IMR-90 (cell line): ENCODE results near the gene STX16. TPM values are rescaled to one million over a fixed set of nuclear protein-coding genes. Genes with fewer than 3 reads are reported as not detected.

ENCODE experiments used
- ATAC-seq: fragments of 200-7000 bp; cut with Tn5 transposase; 2 replicates; pipeline ENCODE4 v1.9.1; 2020; ENCODE audit warnings: low read depth, mild to moderate bottlenecking, moderate library complexity
- BruUV-seq: library from RNA; stranded (reverse); fragments of 400-500 nt; replicated peaks from 2 replicates; lab custom pipeline; 2021; lab: Mats Ljungman, UMichigan
- CTCF ChIA-PET: fragments of 300-600 bp; formaldehyde crosslinking; extraction: SDS; loops from one replicate; lab custom pipeline; 2021; ENCODE audit warnings: antibody characterized with exemption; lab: Yijun Ruan, JAX
- POLR2A ChIA-PET: fragments of 300-600 bp; sonication (Branson Sonifier 250); formaldehyde crosslinking; loops from one replicate; lab custom pipeline; 2022; ENCODE audit warnings: antibody characterized with exemption; ENCODE audit not compliant: unreplicated experiment; lab: Charles Lee
- DNase-seq: peaks from one replicate; pipeline ENCODE4 v3.0.0; 2013
- H2AFZ ChIP-seq: replicated peaks from 2 replicates; pipeline ENCODE3; 2013; ENCODE audit warnings: low read length, mild to moderate bottlenecking; ENCODE audit not compliant: poor library complexity
- H2AK5ac ChIP-seq: 2 replicates; pipeline ENCODE4 v1.6.1; 2013; ENCODE audit warnings: low read depth, low read length, inconsistent platforms
- H2AK9ac ChIP-seq: replicated peaks from 2 replicates; pipeline ENCODE3; 2013; ENCODE audit warnings: mild to moderate bottlenecking, low read depth, low read length, moderate library complexity; ENCODE audit not compliant: poor library complexity
- H2BK120ac ChIP-seq: 2 replicates; pipeline ENCODE4 v1.6.1; 2013; ENCODE audit warnings: low read depth, low read length, inconsistent platforms
- H2BK15ac ChIP-seq: 3 replicates; pipeline ENCODE4 v1.6.1; 2013; ENCODE audit warnings: low read depth, low read length, inconsistent platforms
- H2BK20ac ChIP-seq: 2 replicates; pipeline ENCODE4 v1.6.1; 2013; ENCODE audit warnings: low read depth, mild to moderate bottlenecking, inconsistent platforms, low read length, moderate library complexity
- H2BK5ac ChIP-seq: 2 replicates; pipeline ENCODE4 v1.6.1; 2013; ENCODE audit warnings: mild to moderate bottlenecking, low read depth, low read length, inconsistent platforms; ENCODE audit not compliant: poor library complexity, severe bottlenecking
- H3K14ac ChIP-seq: replicated peaks from 2 replicates; pipeline ENCODE4 v1.6.1; 2013; ENCODE audit warnings: low read depth, low read length, inconsistent platforms
- H3K18ac ChIP-seq: 2 replicates; pipeline ENCODE4 v1.6.1; 2013; ENCODE audit warnings: low read depth, low read length, control low read depth
- H3K23ac ChIP-seq: 2 replicates; pipeline ENCODE4 v1.6.1; 2013; ENCODE audit warnings: low read depth, low read length, inconsistent platforms
- H3K27ac ChIP-seq: 2 replicates; pipeline ENCODE4 v1.5.1; 2013; ENCODE audit warnings: mild to moderate bottlenecking, control low read depth, low read length; ENCODE audit not compliant: insufficient read depth
- H3K27me3 ChIP-seq: 2 replicates; pipeline ENCODE4 v1.6.1; 2013; ENCODE audit warnings: low read length; ENCODE audit not compliant: control insufficient read depth, insufficient read depth
- H3K36me3 ChIP-seq: 2 replicates; pipeline ENCODE4 v1.6.1; 2013; ENCODE audit warnings: low read length, mixed read lengths; ENCODE audit not compliant: control insufficient read depth, insufficient read depth
- H3K4ac ChIP-seq: 2 replicates; pipeline ENCODE4 v1.6.1; 2013; ENCODE audit warnings: low read depth, low read length, inconsistent platforms
- H3K4me1 ChIP-seq: 2 replicates; pipeline ENCODE4 v1.6.1; 2013; ENCODE audit warnings: low read length, mixed read lengths; ENCODE audit not compliant: control insufficient read depth, insufficient read depth
- H3K4me2 ChIP-seq: 2 replicates; pipeline ENCODE4 v1.6.1; 2013; ENCODE audit warnings: low read depth, mild to moderate bottlenecking, control low read depth, low read length, moderate library complexity
- H3K4me3 ChIP-seq: 2 replicates; pipeline ENCODE4 v1.5.1; 2013; ENCODE audit warnings: low read depth, mild to moderate bottlenecking, control low read depth, low read length, moderate library complexity; ENCODE audit not compliant: insufficient read depth
- H3K56ac ChIP-seq: 2 replicates; pipeline ENCODE4 v1.6.1; 2013; ENCODE audit warnings: low read length, inconsistent platforms; ENCODE audit not compliant: insufficient read depth; ENCODE audit errors: extremely low read depth
- H3K79me1 ChIP-seq, 2 experiments: 2 replicates each; pipeline ENCODE4 v1.6.1; 2013; ENCODE audit warnings: low read length in 2 of 2, inconsistent platforms in 1 of 2, low read depth in 1 of 2
- H3K9ac ChIP-seq: 2 replicates; pipeline ENCODE4 v1.6.1; 2013; ENCODE audit warnings: low read depth, low read length, control low read depth
- H3K9me1 ChIP-seq: 2 replicates; pipeline ENCODE4 v1.6.1; 2013; ENCODE audit warnings: low read length, inconsistent platforms; ENCODE audit not compliant: insufficient read depth
- H3K9me3 ChIP-seq: 2 replicates; pipeline ENCODE4 v1.6.1; 2013; ENCODE audit warnings: low read length; ENCODE audit not compliant: control insufficient read depth, insufficient read depth
- H4K20me1 ChIP-seq: 2 replicates; pipeline ENCODE4 v1.6.1; 2013; ENCODE audit warnings: low read length, inconsistent platforms; ENCODE audit not compliant: insufficient read depth
- H4K5ac ChIP-seq: 2 replicates; pipeline ENCODE4 v1.6.1; 2013; ENCODE audit warnings: mild to moderate bottlenecking, low read depth, low read length, control low read depth
- H4K8ac ChIP-seq, 2 experiments: 2 replicates each; pipeline ENCODE4 v1.6.1; 2013; ENCODE audit warnings: low read depth in 2 of 2, low read length in 2 of 2, control low read depth in 1 of 2, inconsistent platforms in 1 of 2
- H4K91ac ChIP-seq: 2 replicates; pipeline ENCODE4 v1.6.1; 2013; ENCODE audit warnings: low read depth, low read length, inconsistent platforms; ENCODE audit not compliant: insufficient read depth
- BHLHE40 ChIP-seq: fragments of 150-350 bp; IDR thresholded peaks from 2 replicates; pipeline ENCODE4 v1.6.1; 2016; ENCODE audit warnings: mild to moderate bottlenecking, low read depth, low read length
- CHD1 ChIP-seq: IDR thresholded peaks from 2 replicates; pipeline ENCODE4 v1.6.1; 2012; ENCODE audit warnings: low read depth, low read length, improper control_type of control experiment
- CTCF ChIP-seq: conservative IDR thresholded peaks from 2 replicates; pipeline ENCODE4 v1.5.1; 2012; ENCODE audit warnings: mild to moderate bottlenecking, low read depth, low read length, improper control_type of control experiment
- FOS ChIP-seq: fragments of 150-350 bp; IDR thresholded peaks from 2 replicates; pipeline ENCODE4 v1.6.1; 2016; ENCODE audit warnings: low read depth, low read length
- MAZ ChIP-seq: IDR thresholded peaks from 2 replicates; pipeline ENCODE4 v1.6.1; 2012; ENCODE audit warnings: low read depth, mild to moderate bottlenecking, low read length, improper control_type of control experiment, moderate library complexity, borderline replicate concordance
- MXI1 ChIP-seq: IDR thresholded peaks from 2 replicates; pipeline ENCODE4 v1.6.1; 2012; ENCODE audit warnings: low read depth, mild to moderate bottlenecking, low read length, moderate library complexity, borderline replicate concordance
- NFE2L2 ChIP-seq: fragments of 150-350 bp; IDR thresholded peaks from 2 replicates; pipeline ENCODE4 v1.6.1; 2016; ENCODE audit warnings: low read depth, mild to moderate bottlenecking, low read length
- POLR2A ChIP-seq: IDR thresholded peaks from 2 replicates; pipeline ENCODE4 v1.6.1; 2012; ENCODE audit warnings: mild to moderate bottlenecking, low read depth, low read length
- RFX5 ChIP-seq: IDR thresholded peaks from 2 replicates; pipeline ENCODE4 v1.8.0; 2012; ENCODE audit warnings: low read depth, mild to moderate bottlenecking, low read length, moderate library complexity
- SMC3 ChIP-seq: fragments of 150-350 bp; IDR thresholded peaks from 2 replicates; pipeline ENCODE4 v1.6.1; 2016; ENCODE audit warnings: low read depth, mild to moderate bottlenecking, antibody characterized with exemption, low read length, moderate library complexity
- WGBS, 2 experiments: methylation state at CpG; one replicate each; pipeline versions ENCODE4 v1.1.5 to v1.1.7; 2013; ENCODE audit warnings: missing lambda C conversion rate in 2 of 2; ENCODE audit not compliant: insufficient read length in 1 of 2; ENCODE audit errors: extremely low coverage in 2 of 2; 5-methylcytosine and 5-hydroxymethylcytosine counted together
- dilution Hi-C: fragments of 300-500 bp; cut with HindIII; formaldehyde crosslinking; loops from one replicate; pipeline ENCODE4 v1.14.3; 2018; ENCODE audit warnings: low sequenced_read_pairs; ENCODE audit not compliant: unreplicated experiment
- in situ Hi-C: fragments of 300-500 bp; cut with MboI; formaldehyde crosslinking; loops from 3 replicates; pipeline ENCODE4 v1.14.3; 2019; ENCODE audit warnings: low sequenced_read_pairs, inconsistent platforms, mixed read lengths
- intact Hi-C: fragments of 100-400 bp; cut with micrococcal nuclease; formaldehyde crosslinking; loops from 2 replicates; pipeline ENCODE4 v1.10.0; 2022
- polyA plus RNA-seq, 3 experiments: library from polyadenylated mRNA; depleted of rRNA; stranded (reverse); fragments of >200 nt; gene quantifications; 2 replicates each; pipeline ENCODE4 v1.2.3, GENCODE V29; 2012; ENCODE audit warnings: low replicate concordance in 1 of 3
- total RNA-seq: library from RNA; depleted of rRNA; stranded (reverse); fragments of >200 nt; gene quantifications from 2 replicates; pipeline ENCODE4 v1.2.3, GENCODE V29; 2012

The STX16 gene
- total and polyA plus RNA-seq, 2 of the 4 experiments (the other 2 are of a cell fraction) = 26.9 to 58.2 TPM

- Histone ChIP-seq H2AK9ac (no peak overlapping the region), H3K27ac (no peak overlapping the region), H2BK120ac (no peak overlapping the region), H3K18ac (no peak overlapping the region), H2AFZ (no peak overlapping the region), H4K8ac (no peak overlapping the region), H4K20me1 (no peaks in the 10 kb centered on the region), H2BK5ac (no peak overlapping the region), H2AK5ac (no peak overlapping the region), H3K9me1 (no peaks in the 10 kb centered on the region; the same call in 1 of the 2 replicates), H4K5ac (no peak overlapping the region), H3K9me3 (no peaks in the 10 kb centered on the region), H2BK20ac (no peak overlapping the region), H3K27me3 (no peaks in the 10 kb centered on the region), H3K4ac (no peak overlapping the region), H3K4me2 (no peak overlapping the region), H4K91ac (no peak overlapping the region), H3K9ac (no peak overlapping the region), H3K23ac (no peak overlapping the region), H3K4me3 (no peak overlapping the region), H3K56ac (no peak overlapping the region), H3K4me1 (peaks cover 6% of the 10 kb centered on the region), H3K79me1 (no peaks in the 10 kb centered on the region), H3K14ac (no peak overlapping the region), H2BK15ac (no peak overlapping the region), H3K36me3 (peaks cover 26% of the 10 kb centered on the region)
- intact Hi-C loops = no loop called here
- TF ChIP-seq CHD1 (no peak), NFE2L2 (no peak), POLR2A (no peak), MAZ (no peak), MXI1 (no peak), SMC3 (no peak), CTCF (no peak), BHLHE40 (no peak), FOS (no peak), RFX5 (no peak)
- ChIA-PET CTCF (interaction anchor here (1.5 kb wide), 1 partner anchor 12 kb away, joined by 3 read pairs; no protein-coding TSS in a partner anchor), POLR2A (no interaction called here)
- no peak for ATAC-seq
- DNase-seq = no peak
- 89% methylated on average over 5 of the region's 28 CpGs; no CpG with 5 or more reads in 1 of the 2 experiments for WGBS, 2 experiments
- BruUV-seq = no TSS peak
- dilution Hi-C loops = no loop called here
- in situ Hi-C loops = no loop called here
Measured at GRCh38 chr20:58702859-58703648, 52.0 kb downstream of the STX16 start.
